ENCODE data around the gene NR1H2. TPM values are rescaled to one million over a fixed set of nuclear protein-coding genes. Genes with fewer than 3 reads are reported as not detected.

NR1H2 gene
- total and polyA plus RNA-seq, 2 experiments from 2014 or later: 32.9 to 70.2 TPM

- no peak overlapping the region for H3K27ac ChIP-seq (ENCODE audit: low read depth)
- DNase-seq (ENCODE audit: low spot score) (peak; percentile 81), ATAC-seq (peak; percentile 6)
- H4K20me1 ChIP-seq (replicated peaks; ENCODE audit: insufficient read depth): no peaks in the 10 kb centered on the region; the same call in 1 of the 2 replicates
- Mint-ChIP-seq H3K36me3 (ENCODE audit: low read depth) (peaks cover 26% of the 10 kb centered on the region), H3K4me1 (peaks cover 23% of the 10 kb centered on the region), H3K27me3 (ENCODE audit: insufficient read depth, low read depth, poor library complexity) (peaks cover 10% of the 10 kb centered on the region), H3K4me3 (peak overlapping the region; percentile 82), H3K27ac (no peak overlapping the region), H3K9me3 (peaks cover 3% of the 10 kb centered on the region; the same call in 2 of the 3 replicates)
- peaks cover 14% of the 10 kb centered on the region; the same call in 1 of the 2 replicates for H3F3A ChIP-seq (replicated peaks; ENCODE audit: low read depth)
- H2AFZ ChIP-seq: no peak overlapping the region; the same call in 1 of the 2 replicates
- no peaks in the 10 kb centered on the region for H3K36me3 ChIP-seq (ENCODE audit: insufficient read depth)
- peak overlapping the region; percentile 78 for H3K4me3 ChIP-seq
- peak overlapping the region; percentile 98 for H3K4me2 ChIP-seq
- no peaks in the 10 kb centered on the region for H3K9me2 ChIP-seq (ENCODE audit: insufficient read depth)
- peaks cover 6% of the 10 kb centered on the region; the same call in 1 of the 2 replicates for H3K79me2 ChIP-seq (replicated peaks; ENCODE audit: insufficient read depth)
- TF ChIP-seq ZNF462 (CRISPR knock-in tag; IDR thresholded peaks at IDR 0.05) (no peak), ETS1 (IDR thresholded peaks at IDR 0.05) (peak; percentile 83)
- H3K27me3 ChIP-seq (ENCODE audit: insufficient read depth): no peaks in the 10 kb centered on the region
- peaks cover 14% of the 10 kb centered on the region; the same call in 1 of the 2 replicates for H3K4me1 ChIP-seq (ENCODE audit: insufficient read depth)
These were observed 43.4 kb downstream of the NR1H2 start for GRCh38 chr19:50419580-50420035.

- Mint-ChIP-seq H3K4me3 (peak overlapping the region; percentile 82), H3K4me1 (peaks cover 20% of the 10 kb centered on the region), H3K36me3 (ENCODE audit: low read depth) (peaks cover 24% of the 10 kb centered on the region), H3K9me3 (peaks cover 3% of the 10 kb centered on the region; the same call in 2 of the 3 replicates), H3K27ac (no peak overlapping the region), H3K27me3 (ENCODE audit: insufficient read depth, low read depth, poor library complexity) (peaks cover 10% of the 10 kb centered on the region)
- H3K4me1 ChIP-seq (ENCODE audit: insufficient read depth): peaks cover 11% of the 10 kb centered on the region; the same call in 1 of the 2 replicates
- TF ChIP-seq REST (IDR thresholded peaks at IDR 0.05; ENCODE audit: unreplicated experiment): no peak
- no peak for TF ChIP-seq CREB1 (CRISPR knock-in tag; IDR thresholded peaks at IDR 0.05; ENCODE audit: low read depth)
- H3K4me2 ChIP-seq: peak overlapping the region; percentile 98
- no peak for DNase-seq (ENCODE audit: low spot score)
- H3K79me2 ChIP-seq (replicated peaks; ENCODE audit: insufficient read depth): peaks cover 6% of the 10 kb centered on the region; the same call in 1 of the 2 replicates
- no peaks in the 10 kb centered on the region for H4K20me1 ChIP-seq (replicated peaks; ENCODE audit: insufficient read depth)
- peaks cover 12% of the 10 kb centered on the region; the same call in 1 of the 2 replicates for H3F3A ChIP-seq (replicated peaks; ENCODE audit: low read depth)
- no peak overlapping the region for H2AFZ ChIP-seq
- peak overlapping the region; percentile 78 for H3K4me3 ChIP-seq
- no peaks in the 10 kb centered on the region for H3K36me3 ChIP-seq (ENCODE audit: insufficient read depth)
- no peak for ATAC-seq
- H3K27me3 ChIP-seq (ENCODE audit: insufficient read depth): no peaks in the 10 kb centered on the region
- no peak overlapping the region for H3K27ac ChIP-seq (ENCODE audit: low read depth)
- no peaks in the 10 kb centered on the region for H3K9me2 ChIP-seq (ENCODE audit: insufficient read depth)
These were observed 43.9 kb downstream of the NR1H2 start for GRCh38 chr19:50420127-50420526.

Data from GM23338 (cell line).